Mesenchymal stem cell (in vitro differentiated cells and primary cell): ENCODE results near the gene SNTN.

Experiments
- DNase-seq: peaks from one replicate; pipeline ENCODE4 v3.0.0-alpha.2; 2013
- H2AFZ ChIP-seq: one replicate; pipeline ENCODE4 v1.6.1; 2013; ENCODE audit warnings: low read depth, mild to moderate bottlenecking, control low read depth, inconsistent platforms, low read length, moderate library complexity
- H2AK5ac ChIP-seq: 2 replicates; pipeline ENCODE4 v1.6.1; 2013; ENCODE audit warnings: low read length, moderate library complexity, mild to moderate bottlenecking, inconsistent platforms; ENCODE audit not compliant: severe bottlenecking
- H2BK120ac ChIP-seq: one replicate; pipeline ENCODE4 v1.6.1; 2013; ENCODE audit warnings: low read depth, mild to moderate bottlenecking, inconsistent platforms, low read length, moderate library complexity
- H2BK12ac ChIP-seq, 2 experiments: one replicate each; pipeline ENCODE4 v1.6.1; 2013; ENCODE audit warnings: inconsistent platforms in 2 of 2, low read length in 2 of 2, mild to moderate bottlenecking in 2 of 2, moderate library complexity in 2 of 2, control low read depth in 1 of 2
- H2BK15ac ChIP-seq: one replicate; pipeline ENCODE4 v1.6.1; 2013; ENCODE audit warnings: mild to moderate bottlenecking, low read depth, inconsistent platforms; ENCODE audit not compliant: poor library complexity, severe bottlenecking
- H2BK5ac ChIP-seq: 2 replicates; pipeline ENCODE4 v1.6.1; 2013; ENCODE audit warnings: low read depth, mild to moderate bottlenecking, low read length, control low read depth, inconsistent platforms; ENCODE audit not compliant: poor library complexity, severe bottlenecking
- H3K14ac ChIP-seq, 2 experiments: one replicate each; pipeline ENCODE4 v1.6.1; 2013; ENCODE audit warnings: inconsistent platforms in 2 of 2, low read length in 2 of 2, control low read depth in 1 of 2, mild to moderate bottlenecking in 1 of 2, moderate library complexity in 1 of 2
- H3K18ac ChIP-seq, 2 experiments: one replicate each; pipeline ENCODE4 v1.6.1; 2013; ENCODE audit warnings: inconsistent platforms in 2 of 2, low read length in 2 of 2, control low read depth in 1 of 2, low read depth in 1 of 2, mild to moderate bottlenecking in 1 of 2
- H3K23ac ChIP-seq, 2 experiments: one replicate each; pipeline ENCODE4 v1.6.1; 2013; ENCODE audit warnings: inconsistent platforms in 2 of 2, low read length in 2 of 2, mild to moderate bottlenecking in 2 of 2, moderate library complexity in 2 of 2, control low read depth in 1 of 2
- H3K27ac ChIP-seq: 2 replicates; pipeline ENCODE4 v1.5.1; 2013; ENCODE audit warnings: mild to moderate bottlenecking, moderate library complexity, low read length, control low read depth, inconsistent platforms; ENCODE audit not compliant: poor library complexity, severe bottlenecking
- H3K27me3 ChIP-seq, 2 experiments: 2 replicates each; pipeline versions ENCODE4 v1.6.1 to v1.7.0; 2013; ENCODE audit warnings: low read length in 2 of 2, mild to moderate bottlenecking in 2 of 2, moderate library complexity in 2 of 2, control low read depth in 1 of 2, inconsistent platforms in 1 of 2; ENCODE audit not compliant: control insufficient read depth in 1 of 2, insufficient read depth in 1 of 2
- H3K36me3 ChIP-seq, 2 experiments: 2 replicates each; pipeline versions ENCODE4 v1.6.1 to v1.7.0; 2013; ENCODE audit warnings: low read length in 2 of 2, control low read depth in 1 of 2, inconsistent platforms in 1 of 2, low read depth in 1 of 2, mild to moderate bottlenecking in 1 of 2; ENCODE audit not compliant: insufficient read depth in 2 of 2, control insufficient read depth in 1 of 2
- H3K4ac ChIP-seq, 2 experiments: one replicate each; pipeline ENCODE4 v1.6.1; 2013; ENCODE audit warnings: inconsistent platforms in 2 of 2, low read length in 2 of 2, mild to moderate bottlenecking in 2 of 2, moderate library complexity in 2 of 2, control low read depth in 1 of 2, low read depth in 1 of 2
- H3K4me1 ChIP-seq: 2 replicates; pipeline ENCODE4 v1.6.1; 2013; ENCODE audit warnings: low read depth, low read length, control low read depth; ENCODE audit not compliant: control insufficient read depth, insufficient read depth
- H3K4me2 ChIP-seq: 2 replicates; pipeline ENCODE4 v1.6.1; 2013; ENCODE audit warnings: low read length, mild to moderate bottlenecking, inconsistent platforms; ENCODE audit not compliant: poor library complexity, severe bottlenecking
- H3K4me3 ChIP-seq, 2 experiments: 2 replicates each; pipeline versions ENCODE4 v1.5.1 to v1.7.0; 2013; ENCODE audit warnings: low read length in 2 of 2, mild to moderate bottlenecking in 2 of 2, control low read depth in 1 of 2, low read depth in 1 of 2; ENCODE audit not compliant: insufficient read depth in 1 of 2
- H3K79me1 ChIP-seq: replicated peaks from 2 replicates; pipeline ENCODE4 v1.6.1; 2013; ENCODE audit warnings: mild to moderate bottlenecking, control low read depth, low read length, inconsistent platforms; ENCODE audit not compliant: poor library complexity, severe bottlenecking
- H3K9ac ChIP-seq: 2 replicates; pipeline ENCODE4 v1.7.0; 2013; ENCODE audit warnings: mild to moderate bottlenecking, low read length, moderate library complexity
- H3K9me3 ChIP-seq: 2 replicates; pipeline ENCODE4 v1.7.0; 2013; ENCODE audit warnings: mild to moderate bottlenecking, low read length; ENCODE audit not compliant: control insufficient read depth
- H4K8ac ChIP-seq: one replicate; pipeline ENCODE4 v1.6.1; 2013; ENCODE audit warnings: inconsistent platforms, mild to moderate bottlenecking, low read length, moderate library complexity
- H4K91ac ChIP-seq: one replicate; pipeline ENCODE4 v1.6.1; 2013; ENCODE audit warnings: mild to moderate bottlenecking, low read length, inconsistent platforms
- WGBS: methylation state at CpG from one replicate; pipeline ENCODE4 v1.1.7; 2013; ENCODE audit warnings: mixed read lengths; 5-methylcytosine and 5-hydroxymethylcytosine counted together

SNTN gene

DNA sequence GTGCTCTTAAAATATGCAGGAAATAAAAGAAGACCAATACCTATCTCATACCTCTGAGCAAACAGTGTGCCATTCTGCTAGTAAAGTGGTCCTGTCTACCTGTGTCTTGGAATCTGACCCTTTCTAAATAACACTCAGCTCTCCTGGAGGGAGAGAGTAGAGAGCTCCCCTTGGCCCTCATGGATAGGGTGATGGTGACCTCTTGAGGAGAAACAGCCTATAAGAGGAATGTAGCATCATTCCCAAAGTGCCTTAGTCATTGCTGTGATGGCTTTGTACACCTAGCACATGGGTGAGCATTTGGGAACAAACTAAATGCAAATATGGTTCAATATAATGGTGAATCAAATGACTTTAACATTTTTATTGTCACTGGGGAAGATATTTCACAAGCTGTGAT lies 10.0 kb downstream of the SNTN start:
- H3K14ac ChIP-seq: no peak overlapping the region
- H2BK12ac ChIP-seq: no peak overlapping the region
- H2BK15ac ChIP-seq: no peak overlapping the region
- H3K4me1 ChIP-seq: no peaks in the 10 kb centered on the region
- no peak overlapping the region for H4K8ac ChIP-seq
- H2AFZ ChIP-seq: no peak overlapping the region
- no peak overlapping the region for H2BK120ac ChIP-seq
- no peak overlapping the region for H3K9ac ChIP-seq
- H3K4ac ChIP-seq: no peak overlapping the region
- H3K18ac ChIP-seq: no peak overlapping the region
- no peak overlapping the region for H3K23ac ChIP-seq
- H3K27ac ChIP-seq: no peak overlapping the region
- DNase-seq: no peak
- H3K27me3 ChIP-seq: no peaks in the 10 kb centered on the region
- no peaks in the 10 kb centered on the region for H3K79me1 ChIP-seq
- no peak overlapping the region for H3K4me2 ChIP-seq
- H4K91ac ChIP-seq: no peak overlapping the region
- no peaks in the 10 kb centered on the region for H3K36me3 ChIP-seq
- no peak overlapping the region for H2AK5ac ChIP-seq
- H2BK5ac ChIP-seq: no peak overlapping the region
- no peak overlapping the region for H3K4me3 ChIP-seq
- H3K9me3 ChIP-seq: no peaks in the 10 kb centered on the region

DNA sequence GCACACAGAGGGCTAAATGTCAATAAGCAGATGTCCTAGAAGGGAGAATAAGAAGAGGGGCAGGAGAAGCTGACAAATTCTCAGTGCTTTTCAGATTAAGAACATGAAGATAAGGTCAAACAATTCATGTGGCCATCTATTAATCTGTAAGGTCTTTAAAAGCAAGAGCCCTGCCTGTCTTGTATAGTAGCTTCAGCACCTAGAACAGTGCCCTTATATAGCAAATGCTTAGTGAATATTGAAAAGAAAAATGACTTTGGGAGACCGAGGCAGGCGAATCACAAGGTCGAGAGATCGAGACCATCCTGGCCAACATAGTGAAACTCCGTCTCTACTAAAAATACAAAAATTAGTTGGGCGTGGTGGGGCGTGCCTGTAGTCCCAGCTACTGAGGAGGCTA lies 18.1 kb downstream of the SNTN start:
- Histone ChIP-seq H3K27ac (no peak overlapping the region), H2BK12ac (no peak overlapping the region), H2BK120ac (no peak overlapping the region), H3K27me3 (no peaks in the 10 kb centered on the region), H4K8ac (no peak overlapping the region), H2BK15ac (no peak overlapping the region), H3K4me1 (no peaks in the 10 kb centered on the region), H3K4ac (no peak overlapping the region), H3K9me3 (no peaks in the 10 kb centered on the region), H3K4me2 (no peak overlapping the region), H3K14ac (no peak overlapping the region), H2AFZ (no peak overlapping the region), H4K91ac (no peak overlapping the region), H3K36me3 (no peaks in the 10 kb centered on the region), H2AK5ac (no peak overlapping the region), H2BK5ac (no peak overlapping the region), H3K79me1 (no peaks in the 10 kb centered on the region), H3K9ac (no peak overlapping the region), H3K4me3 (no peak overlapping the region), H3K23ac (no peak overlapping the region), H3K18ac (no peak overlapping the region)
- no peak for DNase-seq
- WGBS: 86% methylated on average over 7 of the region's 7 CpGs

DNA sequence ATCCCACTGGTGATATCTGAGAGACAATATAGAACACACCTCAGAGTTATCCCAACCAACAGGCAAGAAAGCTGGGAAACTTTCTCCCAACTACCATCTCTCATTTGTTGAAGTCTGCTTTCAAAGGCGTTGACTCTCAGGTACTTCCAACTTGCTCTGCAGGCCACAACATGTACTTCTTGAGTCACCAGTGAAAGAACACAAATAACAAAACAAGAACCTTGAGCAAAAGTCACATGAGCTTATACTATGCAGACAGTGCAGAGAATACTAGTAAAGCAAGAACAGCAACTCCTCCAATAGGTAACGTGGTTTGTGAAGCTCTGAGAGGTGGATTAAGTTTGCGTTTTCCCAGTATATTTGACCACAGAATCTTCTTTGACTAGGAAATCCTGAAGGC lies 20.6 kb downstream of the SNTN start:
- no peak overlapping the region for H3K4ac ChIP-seq
- no peak overlapping the region for H4K91ac ChIP-seq
- no peak overlapping the region for H2AK5ac ChIP-seq
- H3K27ac ChIP-seq: no peak overlapping the region
- H2BK12ac ChIP-seq: no peak overlapping the region
- H4K8ac ChIP-seq: no peak overlapping the region
- 90% methylated on average over 2 of the region's 3 CpGs for WGBS
- no peak overlapping the region for H3K4me2 ChIP-seq
- H2BK15ac ChIP-seq: no peak overlapping the region
- DNase-seq: no peak
- no peaks in the 10 kb centered on the region for H3K9me3 ChIP-seq
- no peaks in the 10 kb centered on the region for H3K27me3 ChIP-seq
- H3K9ac ChIP-seq: no peak overlapping the region
- H2BK5ac ChIP-seq: no peak overlapping the region
- no peak overlapping the region for H3K4me3 ChIP-seq
- no peak overlapping the region for H3K18ac ChIP-seq
- no peak overlapping the region for H2BK120ac ChIP-seq
- no peak overlapping the region for H3K14ac ChIP-seq
- no peaks in the 10 kb centered on the region for H3K4me1 ChIP-seq
- no peaks in the 10 kb centered on the region for H3K79me1 ChIP-seq
- H2AFZ ChIP-seq: no peak overlapping the region
- H3K23ac ChIP-seq: no peak overlapping the region
- no peaks in the 10 kb centered on the region for H3K36me3 ChIP-seq

DNA sequence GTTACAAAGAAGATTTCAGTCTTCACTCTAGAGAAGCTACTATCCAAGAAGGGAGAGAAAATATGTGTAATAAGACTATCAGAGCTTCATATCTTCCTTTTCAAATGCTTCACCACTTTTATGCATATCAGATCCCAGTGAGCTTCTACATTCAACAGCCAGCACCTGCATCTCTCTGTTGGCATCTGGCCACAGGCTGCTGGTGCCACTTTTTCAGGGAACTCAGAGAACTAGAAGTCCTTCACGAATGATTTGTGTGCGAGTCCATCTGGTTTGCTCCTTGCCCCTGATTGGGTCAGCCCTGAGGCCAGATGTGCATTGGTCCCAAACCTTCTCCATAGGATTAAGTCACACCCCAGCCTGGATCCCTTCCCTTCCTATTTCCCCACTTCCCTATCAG lies 22.1 kb downstream of the SNTN start:
- H3K4ac ChIP-seq: no peak overlapping the region
- H2AFZ ChIP-seq: no peak overlapping the region
- H3K9me3 ChIP-seq: no peaks in the 10 kb centered on the region
- H3K9ac ChIP-seq: no peak overlapping the region
- no peak for DNase-seq
- H3K4me3 ChIP-seq: no peak overlapping the region
- H3K18ac ChIP-seq: no peak overlapping the region
- no peak overlapping the region for H4K8ac ChIP-seq
- no peak overlapping the region for H2BK12ac ChIP-seq
- H3K27me3 ChIP-seq: no peaks in the 10 kb centered on the region
- no peaks in the 10 kb centered on the region for H3K4me1 ChIP-seq
- H2BK15ac ChIP-seq: no peak overlapping the region
- no peak overlapping the region for H2AK5ac ChIP-seq
- no peak overlapping the region for H3K4me2 ChIP-seq
- 85% methylated on average over 2 of the region's 2 CpGs for WGBS
- no peak overlapping the region for H3K23ac ChIP-seq
- no peak overlapping the region for H3K27ac ChIP-seq
- no peaks in the 10 kb centered on the region for H3K79me1 ChIP-seq
- no peak overlapping the region for H3K14ac ChIP-seq
- no peak overlapping the region for H2BK5ac ChIP-seq
- no peaks in the 10 kb centered on the region for H3K36me3 ChIP-seq
- H2BK120ac ChIP-seq: no peak overlapping the region
- H4K91ac ChIP-seq: no peak overlapping the region
